ENCODE measurements around the gene ZNF335.

ZNF335 gene

DNA sequence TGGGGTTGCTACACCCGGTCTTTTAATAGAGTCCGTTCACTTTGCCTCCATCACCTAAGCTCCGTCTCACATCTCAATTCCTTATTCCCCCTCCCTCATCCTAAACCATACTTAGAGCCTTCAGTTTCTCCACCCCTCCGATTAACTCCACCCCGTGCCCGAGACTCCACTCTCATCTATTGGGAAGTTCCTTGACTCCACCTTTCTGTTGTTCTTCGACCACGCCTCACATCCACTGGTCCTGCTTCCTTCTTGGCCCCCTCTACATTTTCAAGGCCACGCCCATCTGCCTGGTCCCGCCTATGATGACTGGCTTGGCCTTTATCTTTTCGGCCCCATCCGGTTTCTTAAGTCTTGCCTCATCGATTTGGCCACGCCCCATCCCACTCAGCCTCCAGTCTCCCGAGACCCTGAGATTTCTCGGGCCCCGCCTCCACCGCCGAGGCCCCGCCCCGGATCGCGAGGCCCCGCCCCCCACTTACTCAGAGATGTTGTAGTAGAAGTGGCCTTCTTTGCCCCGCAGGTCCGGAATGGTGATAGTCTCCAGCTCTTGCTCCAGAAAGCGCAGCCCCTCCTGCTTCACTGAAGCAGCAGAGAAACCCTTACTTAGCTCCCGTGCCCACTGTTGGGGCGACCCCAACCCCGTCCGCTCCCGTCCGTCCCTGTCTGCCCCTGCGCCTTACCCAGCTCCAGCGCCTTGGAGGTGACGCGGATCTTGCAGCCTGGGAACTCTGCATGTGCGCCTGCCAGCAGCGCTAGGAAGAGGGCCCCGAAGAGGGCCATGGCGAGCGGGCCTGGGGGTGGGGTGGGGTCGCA, 61.1 kb downstream of the ZNF335 start:
- Histone ChIP-seq H3K27ac (replicated peaks; ENCODE audit: low read length) (peak overlapping the region; percentile 94), H2BK12ac (ENCODE audit: low read length) (no peak overlapping the region), H3K4me2 (ENCODE audit: insufficient read depth, low read length, poor library complexity, severe bottlenecking) (peak overlapping the region; percentile 90), H2BK15ac (ENCODE audit: low read length) (peak overlapping the region; percentile 62), H4K91ac (ENCODE audit: low read depth, low read length, poor library complexity) (no peak overlapping the region), H3K14ac (ENCODE audit: low read length) (peak overlapping the region; percentile 98), H3K4me1 (ENCODE audit: control insufficient read depth in 2 of 2, insufficient read depth in 1 of 2, low read depth in 1 of 2, low read length in 2 of 2) (peaks cover 6 to 12% of the 10 kb centered on the region in 2 donors), H3K36me3 (replicated peaks in 1 of 2; ENCODE audit: control insufficient read depth in 2 of 2, insufficient read depth in 2 of 2, low read length in 2 of 2) (peaks cover 22 to 42% of the 10 kb centered on the region in 2 donors), H3K23ac (ENCODE audit: low read depth, low read length, poor library complexity) (peak overlapping the region; percentile 98), H3K9me3 (replicated peaks in 1 of 2; ENCODE audit: control insufficient read depth in 2 of 2, insufficient read depth in 1 of 2, low read depth in 1 of 2, low read length in 2 of 2) (no peaks in the 10 kb centered on the region), H2BK5ac (ENCODE audit: low read length) (peak overlapping the region; percentile 68), H2BK120ac (ENCODE audit: low read depth, low read length) (peak overlapping the region; percentile 35), H3K9ac (ENCODE audit: low read depth, low read length, poor library complexity) (peak overlapping the region; percentile 96), H3K79me1 (ENCODE audit: low read depth, low read length) (no peaks in the 10 kb centered on the region), H4K8ac (ENCODE audit: low read depth, low read length) (peak overlapping the region; percentile 56), H3K18ac (ENCODE audit: low read length) (peak overlapping the region; percentile 86), H2AK5ac (ENCODE audit: low read depth, low read length) (peak overlapping the region; percentile 97), H3K27me3 (ENCODE audit: control insufficient read depth in 3 of 3, insufficient read depth in 3 of 3, low read depth in 1 of 3, low read length in 3 of 3) (no peaks in the 10 kb centered on the region), H3K4me3 (ENCODE audit: low read length in 2 of 2) (peak overlapping the region; percentile 54 to 85), H3K4ac (ENCODE audit: low read length) (no peak overlapping the region), H2AFZ (ENCODE audit: low read length) (peak overlapping the region; percentile 92)
- 100% methylated on average over 1 of the region's 43 CpGs; no CpG with 5 or more reads in 1 of the 2 donors for WGBS, 2 donors (ENCODE audit: extremely low coverage in 2 of 2, insufficient read length in 2 of 2, insufficient replicate concordance in 1 of 2)
- peak; percentile 99 for DNase-seq (ENCODE audit: low spot score)

DNA sequence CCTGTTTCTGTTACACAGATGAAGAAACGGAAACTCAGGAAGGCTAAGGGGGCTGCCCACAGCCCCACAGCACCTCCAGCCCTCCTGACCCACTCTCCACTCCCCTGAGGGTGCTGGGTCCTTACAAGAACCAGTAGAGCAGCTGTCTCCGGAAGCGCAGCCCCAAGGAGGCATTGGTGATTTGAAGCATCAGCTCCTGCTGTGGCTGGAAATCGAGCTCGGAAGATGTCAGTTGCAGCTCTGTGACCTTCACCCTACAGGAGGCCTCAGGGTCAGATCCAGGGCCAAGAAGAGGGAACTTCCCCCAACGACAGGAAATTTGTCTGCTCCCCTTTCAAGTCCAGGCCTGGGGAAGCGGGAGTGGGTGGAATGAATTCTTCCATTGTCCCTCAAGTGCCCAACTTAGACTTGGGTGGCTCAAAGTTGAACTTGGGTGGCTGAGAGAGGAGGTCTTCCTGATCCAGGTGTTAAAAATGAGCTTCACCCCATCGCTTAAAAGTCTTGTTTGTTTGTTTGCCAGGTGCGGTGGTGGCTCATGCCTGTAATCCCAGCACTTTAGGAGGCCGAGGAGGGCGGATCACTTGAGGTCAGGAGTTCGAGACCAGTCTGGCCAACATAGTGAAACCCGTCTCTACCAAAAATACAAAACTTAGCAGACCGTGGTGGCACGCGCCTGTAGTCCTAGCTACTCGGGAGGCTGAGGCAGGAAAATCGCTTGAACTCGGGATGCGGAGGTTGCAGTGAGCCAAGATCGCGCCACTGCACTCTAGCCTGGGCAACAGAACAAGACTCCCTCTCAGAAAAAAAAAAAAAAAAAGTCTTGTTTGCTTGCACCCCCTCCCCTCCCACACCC, 62.0 kb downstream of the ZNF335 start:
- no CpG with 5 or more reads among the region's 22 CpGs for WGBS, 2 donors (ENCODE audit: extremely low coverage in 2 of 2, insufficient read length in 2 of 2, insufficient replicate concordance in 1 of 2)
- no peak overlapping the region for H3K27ac ChIP-seq (replicated peaks; ENCODE audit: low read length)

DNA sequence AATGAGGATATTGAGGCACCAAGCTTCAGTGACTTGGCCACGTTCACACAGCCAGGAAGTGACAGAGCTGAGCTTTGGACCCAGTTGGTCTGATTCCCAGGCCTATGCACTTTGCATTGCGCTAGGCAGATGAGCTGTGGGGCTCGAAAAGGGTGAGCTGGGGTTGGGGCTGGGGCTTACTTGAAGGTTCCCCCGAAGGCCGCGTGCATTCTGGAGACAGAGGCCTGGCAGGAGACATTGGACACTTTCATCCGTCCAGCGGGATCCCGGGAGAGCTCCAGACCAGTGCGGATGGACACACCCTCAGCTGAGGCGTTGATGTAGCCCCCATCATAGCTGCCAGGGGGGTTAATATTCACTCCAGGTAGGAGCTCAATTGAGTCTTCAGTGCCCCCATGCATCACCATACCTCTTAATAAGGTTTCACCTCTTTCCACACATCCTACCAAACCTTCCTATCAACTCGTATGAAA, 62.6 kb downstream of the ZNF335 start:
- peaks cover 6 to 12% of the 10 kb centered on the region in 2 donors for H3K4me1 ChIP-seq (ENCODE audit: control insufficient read depth in 2 of 2, insufficient read depth in 1 of 2, low read depth in 1 of 2, low read length in 2 of 2)

More for the DNA sequence above, 62.0 kb downstream of the ZNF335 start:
- no peak overlapping the region for H2AK5ac ChIP-seq (ENCODE audit: low read depth, low read length)
- no peak overlapping the region for H3K4ac ChIP-seq (ENCODE audit: low read length)
- peak overlapping the region in 1 of 2 donors; percentile 27 for H3K4me3 ChIP-seq (ENCODE audit: low read length in 2 of 2)
- H3K18ac ChIP-seq (ENCODE audit: low read length): no peak overlapping the region
- H3K23ac ChIP-seq (ENCODE audit: low read depth, low read length, poor library complexity): no peak overlapping the region
- no peak overlapping the region for H4K91ac ChIP-seq (ENCODE audit: low read depth, low read length, poor library complexity)
- no peaks in the 10 kb centered on the region for H3K79me1 ChIP-seq (ENCODE audit: low read depth, low read length)
- no peak overlapping the region for H2BK12ac ChIP-seq (ENCODE audit: low read length)
- no peak overlapping the region for H2BK5ac ChIP-seq (ENCODE audit: low read length)
- no peaks in the 10 kb centered on the region for H3K9me3 ChIP-seq (replicated peaks in 1 of 2; ENCODE audit: control insufficient read depth in 2 of 2, insufficient read depth in 1 of 2, low read depth in 1 of 2, low read length in 2 of 2)
- H3K4me2 ChIP-seq (ENCODE audit: insufficient read depth, low read length, poor library complexity, severe bottlenecking): peak overlapping the region; percentile 48
- H3K9ac ChIP-seq (ENCODE audit: low read depth, low read length, poor library complexity): no peak overlapping the region
- H3K27me3 ChIP-seq (ENCODE audit: control insufficient read depth in 3 of 3, insufficient read depth in 3 of 3, low read depth in 1 of 3, low read length in 3 of 3): no peaks in the 10 kb centered on the region
- peak overlapping the region; percentile 31 for H2AFZ ChIP-seq (ENCODE audit: low read length)
- DNase-seq (ENCODE audit: low spot score): no peak
- H4K8ac ChIP-seq (ENCODE audit: low read depth, low read length): no peak overlapping the region
- H3K4me1 ChIP-seq (ENCODE audit: control insufficient read depth in 2 of 2, insufficient read depth in 1 of 2, low read depth in 1 of 2, low read length in 2 of 2): peaks cover 6 to 12% of the 10 kb centered on the region in 2 donors
- peaks cover 24 to 50% of the 10 kb centered on the region in 2 donors for H3K36me3 ChIP-seq (replicated peaks in 1 of 2; ENCODE audit: control insufficient read depth in 2 of 2, insufficient read depth in 2 of 2, low read length in 2 of 2)
- no peak overlapping the region for H3K14ac ChIP-seq (ENCODE audit: low read length)
- H2BK120ac ChIP-seq (ENCODE audit: low read depth, low read length): no peak overlapping the region
- H2BK15ac ChIP-seq (ENCODE audit: low read length): no peak overlapping the region

More for the DNA sequence above, 62.6 kb downstream of the ZNF335 start:
- H3K36me3 ChIP-seq (replicated peaks in 1 of 2; ENCODE audit: control insufficient read depth in 2 of 2, insufficient read depth in 2 of 2, low read length in 2 of 2): peaks cover 30 to 57% of the 10 kb centered on the region in 2 donors
- no peak overlapping the region for H3K4me2 ChIP-seq (ENCODE audit: insufficient read depth, low read length, poor library complexity, severe bottlenecking)
- no peak overlapping the region for H2BK120ac ChIP-seq (ENCODE audit: low read depth, low read length)
- no peak overlapping the region for H2BK12ac ChIP-seq (ENCODE audit: low read length)
- no peak overlapping the region for H3K18ac ChIP-seq (ENCODE audit: low read length)
- H3K9me3 ChIP-seq (replicated peaks in 1 of 2; ENCODE audit: control insufficient read depth in 2 of 2, insufficient read depth in 1 of 2, low read depth in 1 of 2, low read length in 2 of 2): no peaks in the 10 kb centered on the region
- H2AK5ac ChIP-seq (ENCODE audit: low read depth, low read length): no peak overlapping the region
- H3K23ac ChIP-seq (ENCODE audit: low read depth, low read length, poor library complexity): no peak overlapping the region
- no peak overlapping the region for H3K4ac ChIP-seq (ENCODE audit: low read length)
- no peaks in the 10 kb centered on the region for H3K27me3 ChIP-seq (ENCODE audit: control insufficient read depth in 3 of 3, insufficient read depth in 3 of 3, low read depth in 1 of 3, low read length in 3 of 3)
- WGBS, 2 donors (ENCODE audit: extremely low coverage in 2 of 2, insufficient read length in 2 of 2, insufficient replicate concordance in 1 of 2): no CpG with 5 or more reads among the region's 12 CpGs
- no peaks in the 10 kb centered on the region for H3K79me1 ChIP-seq (ENCODE audit: low read depth, low read length)
- no peak for DNase-seq (ENCODE audit: low spot score)
- H2BK5ac ChIP-seq (ENCODE audit: low read length): no peak overlapping the region
- no peak overlapping the region for H3K9ac ChIP-seq (ENCODE audit: low read depth, low read length, poor library complexity)
- no peak overlapping the region for H2AFZ ChIP-seq (ENCODE audit: low read length)
- no peak overlapping the region for H4K8ac ChIP-seq (ENCODE audit: low read depth, low read length)
- no peak overlapping the region for H3K27ac ChIP-seq (replicated peaks; ENCODE audit: low read length)
- no peak overlapping the region for H2BK15ac ChIP-seq (ENCODE audit: low read length)
- H4K91ac ChIP-seq (ENCODE audit: low read depth, low read length, poor library complexity): no peak overlapping the region
- no peak overlapping the region for H3K14ac ChIP-seq (ENCODE audit: low read length)
- no peak overlapping the region for H3K4me3 ChIP-seq (ENCODE audit: low read length in 2 of 2)

Measured in neuronal stem cell (in vitro differentiated cells).